Activated CD4-positive, alpha-beta memory T cell treated with anti-CD3 and anti-CD28 coated beads for 36 hours (primary cell): ENCODE data around the gene GALNT12. TPM values are rescaled to one million over a fixed set of nuclear protein-coding genes. Genes with fewer than 3 reads are reported as not detected.

ENCODE experiments used
- CTCF ChIA-PET: fragments of 350-600 bp; sonication (Branson Sonifier 250); formaldehyde crosslinking; loops from one replicate; lab custom pipeline; 2021; ENCODE audit warnings: antibody characterized with exemption, inconsistent platforms; lab: Charles Lee
- POLR2A ChIA-PET: fragments of 350-600 bp; sonication (Branson Sonifier 250); formaldehyde crosslinking; loops from one replicate; lab custom pipeline; 2021; ENCODE audit warnings: antibody characterized with exemption; lab: Charles Lee
- DNase-seq: peaks from one replicate; pipeline ENCODE4 v3.0.0-alpha.2; 2020
- H3K27ac Mint-ChIP-seq: one replicate; pipeline ENCODE4 v1.8.0; 2021; ENCODE audit warnings: mixed read lengths
- H3K27me3 Mint-ChIP-seq: one replicate; pipeline ENCODE4 v1.8.0; 2021; ENCODE audit warnings: mixed read lengths
- H3K36me3 Mint-ChIP-seq: one replicate; pipeline ENCODE4 v1.8.0; 2021; ENCODE audit warnings: mixed read lengths
- H3K4me1 Mint-ChIP-seq: one replicate; pipeline ENCODE4 v1.8.0; 2021; ENCODE audit warnings: low read depth, mixed read lengths
- H3K4me3 Mint-ChIP-seq: one replicate; pipeline ENCODE4 v1.8.0; 2021; ENCODE audit warnings: mild to moderate bottlenecking, mixed read lengths
- H3K9me3 Mint-ChIP-seq: one replicate; pipeline ENCODE4 v1.8.0; 2021; ENCODE audit warnings: mixed read lengths
- intact Hi-C: fragments of 100-400 bp; cut with micrococcal nuclease; formaldehyde crosslinking; loops from one replicate; pipeline ENCODE4 v1.15.1; 2023
- total RNA-seq, 2 experiments: library from RNA; stranded (reverse); gene quantifications; one replicate each; pipeline ENCODE4 v1.2.3, GENCODE V29; 2021

GALNT12 gene
- total RNA-seq, 2 experiments from 2014 or later: 6.3 to 7.9 TPM

DNA sequence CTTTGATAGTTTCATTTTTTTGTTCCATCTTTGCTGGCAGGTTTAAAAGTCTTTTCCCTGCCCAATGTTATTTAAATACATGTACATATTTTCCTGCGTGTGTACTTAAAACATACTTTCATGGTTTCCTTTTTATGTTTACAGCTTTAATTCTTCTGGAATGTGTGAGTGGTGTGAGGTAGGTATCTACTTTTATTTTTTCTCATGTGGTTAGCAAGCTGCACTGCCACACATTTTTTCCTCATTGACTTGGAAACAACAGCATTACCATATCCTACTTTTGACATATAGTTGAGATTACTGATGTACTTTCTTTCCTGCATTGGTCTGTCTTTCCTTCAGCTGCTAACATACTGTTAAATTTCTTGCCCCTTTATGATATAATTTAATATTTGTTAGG is 84.8 kb downstream of the GALNT12 start:
- H3K27ac Mint-ChIP-seq: no peak overlapping the region
- DNase-seq: no peak
- H3K36me3 Mint-ChIP-seq: no peaks in the 10 kb centered on the region
- peaks cover 5% of the 10 kb centered on the region for H3K9me3 Mint-ChIP-seq
- no peaks in the 10 kb centered on the region for H3K4me1 Mint-ChIP-seq
- peaks cover 18% of the 10 kb centered on the region for H3K27me3 Mint-ChIP-seq
- POLR2A ChIA-PET: no interaction called here
- CTCF ChIA-PET: interaction anchor here (1.1 kb wide), 1 partner anchor 119 kb away, joined by 3 read pairs; no protein-coding TSS in a partner anchor
- intact Hi-C loops: no loop called here
- H3K4me3 Mint-ChIP-seq: no peak overlapping the region

DNA sequence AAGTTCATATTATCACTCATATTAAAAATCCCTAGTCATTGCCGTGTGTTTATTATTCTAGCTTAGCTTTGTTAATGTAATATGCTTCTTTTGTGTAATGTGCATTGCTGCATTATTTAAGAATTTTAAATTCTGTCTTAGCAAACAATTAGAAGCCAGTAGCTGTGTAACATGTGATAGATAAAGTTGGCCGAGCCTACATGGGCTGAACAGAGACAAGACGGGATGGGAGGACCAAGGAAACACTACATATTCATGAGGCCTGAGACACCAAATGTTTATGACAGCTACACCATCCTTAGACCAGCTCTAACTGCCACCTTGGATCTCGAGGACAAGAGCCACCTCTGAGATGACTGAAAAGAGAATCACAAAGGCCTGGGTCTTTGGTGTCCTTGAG is 85.2 kb downstream of the GALNT12 start:
- no peak for DNase-seq
- intact Hi-C loops: no loop called here
- CTCF ChIA-PET: interaction anchor here (1.1 kb wide), 1 partner anchor 119 kb away, joined by 3 read pairs; no protein-coding TSS in a partner anchor
- peaks cover 19% of the 10 kb centered on the region for H3K27me3 Mint-ChIP-seq
- H3K36me3 Mint-ChIP-seq: no peaks in the 10 kb centered on the region
- POLR2A ChIA-PET: no interaction called here
- no peaks in the 10 kb centered on the region for H3K4me1 Mint-ChIP-seq
- H3K9me3 Mint-ChIP-seq: peaks cover 6% of the 10 kb centered on the region
- no peak overlapping the region for H3K27ac Mint-ChIP-seq
- no peak overlapping the region for H3K4me3 Mint-ChIP-seq

DNA sequence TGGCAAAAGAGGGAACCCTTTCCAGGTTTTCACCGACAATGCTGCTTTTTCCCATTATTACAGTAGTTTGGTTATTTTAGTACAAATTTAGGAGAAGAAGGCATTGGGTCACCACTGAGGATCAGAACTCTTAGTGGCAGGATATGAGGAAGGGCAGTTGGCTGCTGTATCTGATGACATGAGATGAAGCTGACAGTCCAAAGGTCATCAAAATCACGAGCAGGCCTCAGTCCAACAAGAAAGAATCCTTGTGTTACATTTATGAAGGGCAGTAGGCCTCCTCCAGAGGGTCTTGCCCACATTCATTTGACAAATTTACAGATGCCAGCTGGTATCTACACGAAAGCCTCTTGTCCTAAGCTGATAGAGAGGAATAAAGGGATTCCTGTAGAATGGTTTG is 86.7 kb downstream of the GALNT12 start:
- POLR2A ChIA-PET: no interaction called here
- Mint-ChIP-seq H3K4me1 (peaks cover 2% of the 10 kb centered on the region), H3K27ac (no peak overlapping the region), H3K4me3 (no peak overlapping the region), H3K27me3 (peaks cover 15% of the 10 kb centered on the region), H3K36me3 (no peaks in the 10 kb centered on the region), H3K9me3 (peaks cover 6% of the 10 kb centered on the region)
- CTCF ChIA-PET: no interaction called here
- DNase-seq: no peak
- intact Hi-C loops: no loop called here

- Mint-ChIP-seq H3K27ac (no peak overlapping the region), H3K4me3 (no peak overlapping the region), H3K4me1 (peaks cover 5% of the 10 kb centered on the region), H3K36me3 (no peaks in the 10 kb centered on the region), H3K27me3 (peaks cover 17% of the 10 kb centered on the region), H3K9me3 (peaks cover 6% of the 10 kb centered on the region)
- ChIA-PET CTCF (no interaction called here), POLR2A (no interaction called here)
- DNase-seq: no peak
- intact Hi-C loops: no loop called here
These were observed 87.3 kb downstream of the GALNT12 start for GRCh38 chr9:98894761-98895160.

- Mint-ChIP-seq H3K9me3 (peaks cover 6% of the 10 kb centered on the region), H3K36me3 (no peaks in the 10 kb centered on the region), H3K27ac (no peak overlapping the region), H3K4me3 (no peak overlapping the region), H3K4me1 (peaks cover 5% of the 10 kb centered on the region), H3K27me3 (peaks cover 16% of the 10 kb centered on the region)
- intact Hi-C loops: no loop called here
- DNase-seq: no peak
- CTCF ChIA-PET: interaction anchor here (0.9 kb wide), 1 partner anchor 49 kb away, joined by 5 read pairs; no protein-coding TSS in a partner anchor
- POLR2A ChIA-PET: no interaction called here
These were observed 89.2 kb downstream of the GALNT12 start for GRCh38 chr9:98896632-98897031.

DNA sequence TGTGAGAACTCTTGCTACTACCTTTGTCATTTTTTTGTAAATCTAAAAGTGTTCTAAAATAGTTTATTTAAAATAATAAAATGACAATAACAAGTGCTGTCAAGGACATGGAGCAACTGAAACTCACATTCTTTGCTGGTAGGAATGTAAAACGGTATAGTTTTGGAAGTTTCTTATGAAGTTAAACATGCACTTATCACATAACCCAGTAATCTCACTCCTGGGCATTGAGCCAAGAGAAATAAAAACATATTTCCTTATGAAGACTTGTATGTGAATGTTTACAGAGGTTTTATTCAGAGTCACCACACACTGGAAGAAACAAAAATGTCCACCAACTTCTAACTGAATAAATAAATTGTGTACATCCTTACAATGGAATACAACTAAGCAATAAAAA is 90.3 kb downstream of the GALNT12 start:
- H3K36me3 Mint-ChIP-seq: no peaks in the 10 kb centered on the region
- ChIA-PET CTCF (interaction anchor here (0.9 kb wide), 1 partner anchor 50 kb away, joined by 5 read pairs; no protein-coding TSS in a partner anchor), POLR2A (no interaction called here)
- H3K27ac Mint-ChIP-seq: no peak overlapping the region
- H3K4me3 Mint-ChIP-seq: no peak overlapping the region
- peaks cover 5% of the 10 kb centered on the region for H3K4me1 Mint-ChIP-seq
- peaks cover 16% of the 10 kb centered on the region for H3K27me3 Mint-ChIP-seq
- DNase-seq: no peak
- intact Hi-C loops: no loop called here
- peaks cover 6% of the 10 kb centered on the region for H3K9me3 Mint-ChIP-seq

DNA sequence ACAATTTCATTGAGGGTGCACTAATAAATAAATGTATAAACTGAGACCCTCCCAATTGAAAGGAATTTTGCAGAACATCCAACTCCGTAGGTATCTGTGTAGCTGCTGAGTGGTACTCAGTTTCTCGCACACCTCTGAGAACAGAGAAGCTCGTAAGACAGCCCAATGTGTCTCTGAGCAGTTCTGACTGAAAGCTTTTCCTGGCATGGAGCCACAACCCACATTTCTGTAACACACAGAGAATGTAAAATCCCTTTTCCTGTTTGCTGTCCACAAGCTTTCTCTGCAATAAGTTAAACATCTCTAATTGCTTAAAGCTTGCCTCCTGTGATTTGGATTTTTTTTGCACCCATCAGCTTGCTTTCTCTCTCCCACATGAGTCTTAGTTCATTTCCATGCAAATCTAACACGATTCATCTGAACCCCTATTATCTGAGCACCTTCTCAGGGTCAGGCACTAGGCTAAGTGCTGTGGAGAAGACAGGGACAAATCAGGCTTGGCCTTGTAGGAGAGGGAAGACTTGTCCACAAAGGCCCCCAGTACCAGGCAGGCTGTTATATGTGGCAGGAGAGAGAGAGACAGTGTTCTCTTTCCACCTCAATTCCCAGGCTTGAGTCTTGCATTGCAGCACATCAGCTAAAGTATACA is 92.1 kb downstream of the GALNT12 start:
- DNase-seq: peak; percentile 15
- Mint-ChIP-seq H3K9me3 (peaks cover 6% of the 10 kb centered on the region), H3K36me3 (no peaks in the 10 kb centered on the region), H3K4me3 (no peak overlapping the region), H3K27me3 (peaks cover 18% of the 10 kb centered on the region), H3K27ac (no peak overlapping the region), H3K4me1 (peaks cover 5% of the 10 kb centered on the region)
- intact Hi-C loops: no loop called here
- ChIA-PET POLR2A (interaction anchor here (0.6 kb wide), 1 partner anchor 470 kb away, joined by 3 read pairs; no protein-coding TSS in a partner anchor), CTCF (interaction anchor here (1.2 to 1.4 kb wide), 2 partner anchors 50 to 52 kb away, joined by 3 to 5 read pairs; no protein-coding TSS in a partner anchor)

Other genes with a start within 250 kb of the GALNT12 start
- not detected for gene GABBR2, start 98.7 kb upstream of the GALNT12 start, total RNA-seq
- 10 to 100 TPM; 13.0 to 16.0 TPM for gene ANKS6, start 11.1 kb upstream of the GALNT12 start, total RNA-seq
- gene COL15A1, start 136.2 kb downstream of the GALNT12 start, total RNA-seq: under 1 TPM; 0.12 to 0.14 TPM